ENCODE measurements around the gene RNF17.

The RNF17 gene

GRCh38 chr13:24897293-24897692, 133.3 kb downstream of the RNF17 start:
- Histone ChIP-seq H3K9ac (ENCODE audit: insufficient read length, low read depth) (no peak overlapping the region), H3K4me1 (ENCODE audit: insufficient read depth, insufficient read length) (peaks cover 2% of the 10 kb centered on the region), H3K27me3 (ENCODE audit: insufficient read depth, insufficient read length) (no peaks in the 10 kb centered on the region), H3K36me3 (ENCODE audit: insufficient read depth, insufficient read length, low read length) (peaks cover 59% of the 10 kb centered on the region), H3K4me3 (ENCODE audit: insufficient read length, low read depth) (no peak overlapping the region), H3K9me3 (ENCODE audit: insufficient read depth, low read length) (no peaks in the 10 kb centered on the region)
- TF ChIP-seq ZNF274 (IDR thresholded peaks at IDR 0.05; ENCODE audit: low read depth, low read length), result no peak
- no peak for TF ChIP-seq YY1 (IDR thresholded peaks at IDR 0.05; ENCODE audit: insufficient read depth, insufficient read length)
- no peak for DNase-seq (ENCODE audit: low read depth, low spot score)

DNA sequence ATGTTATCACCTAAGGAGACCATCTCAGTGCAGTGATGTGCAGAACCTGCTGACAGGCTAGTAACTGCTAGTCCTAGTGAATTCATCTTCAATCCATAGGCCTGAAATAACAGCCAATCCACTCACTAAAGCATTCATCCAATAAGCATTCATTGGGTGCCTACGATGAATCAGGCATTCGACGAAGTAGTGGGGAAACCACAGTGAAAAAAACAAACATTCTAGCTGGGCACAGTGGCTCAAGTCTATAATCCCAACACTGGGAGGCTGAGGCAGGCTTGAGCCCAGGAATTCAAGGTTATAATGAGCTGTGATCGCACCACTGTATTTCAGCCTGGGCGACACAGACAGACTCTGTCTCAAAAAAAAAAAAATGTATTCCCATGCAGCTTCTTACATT, 135.6 kb downstream of the RNF17 start:
- H3K36me3 ChIP-seq (ENCODE audit: insufficient read depth, insufficient read length, low read length), result peaks cover 60% of the 10 kb centered on the region
- DNase-seq (ENCODE audit: low read depth, low spot score), result no peak

DNA sequence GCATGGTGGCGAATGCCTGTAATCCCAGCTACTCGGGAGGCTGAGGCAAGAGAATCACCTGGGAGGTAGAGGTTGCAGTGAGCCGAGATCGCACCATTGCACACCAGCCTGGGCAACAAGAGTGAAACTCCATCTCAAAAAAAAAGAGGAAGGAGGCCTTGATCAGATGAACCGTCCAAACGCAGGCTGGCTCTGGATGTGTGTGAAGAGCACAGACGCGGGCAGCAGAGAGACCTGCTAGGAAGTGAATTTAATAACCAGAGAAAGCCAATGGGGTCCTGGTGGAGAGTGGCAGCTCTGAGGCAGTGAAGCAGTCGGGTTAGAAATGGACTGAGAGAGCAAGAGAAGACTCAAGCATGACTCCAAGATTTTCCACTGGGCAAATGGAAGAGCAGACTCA, 136.5 kb downstream of the RNF17 start:
- Histone ChIP-seq H3K27me3 (ENCODE audit: insufficient read depth, insufficient read length) (no peaks in the 10 kb centered on the region), H3K4me3 (ENCODE audit: insufficient read length, low read depth) (no peak overlapping the region), H3K9ac (ENCODE audit: insufficient read length, low read depth) (no peak overlapping the region), H3K9me3 (ENCODE audit: insufficient read depth, low read length) (no peaks in the 10 kb centered on the region), H3K4me1 (ENCODE audit: insufficient read depth, insufficient read length) (peaks cover 2% of the 10 kb centered on the region), H3K36me3 (ENCODE audit: insufficient read depth, insufficient read length, low read length) (peaks cover 68% of the 10 kb centered on the region)
- no peak for DNase-seq (ENCODE audit: low read depth, low spot score)
- no peak for TF ChIP-seq YY1 (IDR thresholded peaks at IDR 0.05; ENCODE audit: insufficient read depth, insufficient read length)
- no peak for TF ChIP-seq ZNF274 (IDR thresholded peaks at IDR 0.05; ENCODE audit: low read depth, low read length)
- no peak for TF ChIP-seq SUZ12 (IDR thresholded peaks at IDR 0.05; ENCODE audit: extremely low read depth, insufficient read depth, insufficient read length)

More for the DNA sequence above, 135.6 kb downstream of the RNF17 start:
- Histone ChIP-seq H3K9ac (ENCODE audit: insufficient read length, low read depth) (no peak overlapping the region), H3K4me3 (ENCODE audit: insufficient read length, low read depth) (no peak overlapping the region), H3K27me3 (ENCODE audit: insufficient read depth, insufficient read length) (no peaks in the 10 kb centered on the region), H3K9me3 (ENCODE audit: insufficient read depth, low read length) (no peaks in the 10 kb centered on the region), H3K4me1 (ENCODE audit: insufficient read depth, insufficient read length) (peaks cover 2% of the 10 kb centered on the region)
- TF ChIP-seq ZNF274 (IDR thresholded peaks at IDR 0.05; ENCODE audit: low read depth, low read length) (no peak), SUZ12 (IDR thresholded peaks at IDR 0.05; ENCODE audit: extremely low read depth, insufficient read depth, insufficient read length) (no peak), YY1 (IDR thresholded peaks at IDR 0.05; ENCODE audit: insufficient read depth, insufficient read length) (no peak)

DNA sequence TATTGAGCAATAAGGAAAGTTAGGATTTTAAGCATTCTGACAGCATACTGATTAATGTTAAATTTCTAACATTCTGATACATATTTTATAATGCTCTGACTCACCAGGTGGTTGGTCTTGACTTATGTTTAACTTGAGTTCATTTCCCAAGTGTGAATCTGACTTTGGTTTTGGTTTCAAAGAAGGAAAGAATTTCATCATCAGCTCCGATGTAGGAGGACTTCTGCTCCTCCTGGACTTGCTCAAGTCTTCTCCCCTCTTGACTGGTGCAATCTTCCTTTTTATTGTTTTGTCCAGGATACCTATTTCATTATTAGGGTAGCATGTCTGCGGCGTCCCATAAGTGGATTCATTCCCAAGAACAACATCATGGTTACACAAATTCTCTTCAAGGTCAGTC, 141.3 kb downstream of the RNF17 start:
- H3K4me3 ChIP-seq (ENCODE audit: insufficient read length, low read depth), result no peak overlapping the region
- DNase-seq (ENCODE audit: low read depth, low spot score), result no peak
- no peak for TF ChIP-seq ZNF274 (IDR thresholded peaks at IDR 0.05; ENCODE audit: low read depth, low read length)
- TF ChIP-seq YY1 (IDR thresholded peaks at IDR 0.05; ENCODE audit: insufficient read depth, insufficient read length), result no peak
- no peak for TF ChIP-seq SUZ12 (IDR thresholded peaks at IDR 0.05; ENCODE audit: extremely low read depth, insufficient read depth, insufficient read length)
- H3K36me3 ChIP-seq (ENCODE audit: insufficient read depth, insufficient read length, low read length), result peaks cover 71% of the 10 kb centered on the region
- H3K9me3 ChIP-seq (ENCODE audit: insufficient read depth, low read length), result no peaks in the 10 kb centered on the region
- no peaks in the 10 kb centered on the region for H3K4me1 ChIP-seq (ENCODE audit: insufficient read depth, insufficient read length)
- no peaks in the 10 kb centered on the region for H3K27me3 ChIP-seq (ENCODE audit: insufficient read depth, insufficient read length)
- no peak overlapping the region for H3K9ac ChIP-seq (ENCODE audit: insufficient read length, low read depth)

GRCh38 chr13:24906268-24906667, 142.3 kb downstream of the RNF17 start:
- H3K4me1 ChIP-seq (ENCODE audit: insufficient read depth, insufficient read length), result no peaks in the 10 kb centered on the region
- no peak for TF ChIP-seq YY1 (IDR thresholded peaks at IDR 0.05; ENCODE audit: insufficient read depth, insufficient read length)

DNA sequence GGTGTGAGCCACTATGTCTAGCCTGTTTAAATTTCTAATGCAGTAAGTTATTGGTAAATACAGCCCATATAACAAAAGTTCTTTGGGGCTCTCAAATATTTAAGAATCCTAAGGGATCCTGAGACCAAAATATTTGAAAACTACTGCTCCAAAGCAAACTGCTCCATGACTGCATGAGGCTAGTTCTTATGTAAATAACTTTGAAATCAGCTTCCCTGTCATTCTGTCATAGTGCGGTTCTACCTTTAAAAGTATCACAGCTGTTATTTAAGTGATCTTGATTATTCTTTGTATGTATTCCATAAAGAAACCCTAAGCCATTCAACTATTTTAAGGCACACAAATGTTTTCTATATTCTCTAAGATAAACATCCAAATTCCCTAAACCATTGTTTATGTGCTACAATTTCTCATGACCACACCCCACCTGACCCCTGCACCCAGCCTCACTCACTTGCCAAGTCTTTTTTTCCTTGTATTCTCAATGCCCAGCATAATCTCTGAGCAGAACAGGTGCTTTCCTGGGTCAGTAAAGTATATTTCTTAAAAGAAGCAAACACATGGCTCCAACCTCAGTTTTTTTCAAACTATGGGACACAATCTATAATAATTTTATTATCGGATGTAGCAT, 146.6 kb downstream of the RNF17 start:
- Histone ChIP-seq H3K9me3 (ENCODE audit: insufficient read depth, low read length) (no peaks in the 10 kb centered on the region), H3K27me3 (ENCODE audit: insufficient read depth, insufficient read length) (no peaks in the 10 kb centered on the region), H3K9ac (ENCODE audit: insufficient read length, low read depth) (no peak overlapping the region), H3K4me1 (ENCODE audit: insufficient read depth, insufficient read length) (no peaks in the 10 kb centered on the region), H3K36me3 (ENCODE audit: insufficient read depth, insufficient read length, low read length) (peaks cover 58% of the 10 kb centered on the region), H3K4me3 (ENCODE audit: insufficient read length, low read depth) (no peak overlapping the region)
- no peak for DNase-seq (ENCODE audit: low read depth, low spot score)
- no peak for TF ChIP-seq YY1 (IDR thresholded peaks at IDR 0.05; ENCODE audit: insufficient read depth, insufficient read length)

More at GRCh38 chr13:24906268-24906667, 142.3 kb downstream of the RNF17 start:
- H3K9ac ChIP-seq (ENCODE audit: insufficient read length, low read depth), result no peak overlapping the region
- no peaks in the 10 kb centered on the region for H3K9me3 ChIP-seq (ENCODE audit: insufficient read depth, low read length)
- no peaks in the 10 kb centered on the region for H3K27me3 ChIP-seq (ENCODE audit: insufficient read depth, insufficient read length)
- no peak overlapping the region for H3K4me3 ChIP-seq (ENCODE audit: insufficient read length, low read depth)
- H3K36me3 ChIP-seq (ENCODE audit: insufficient read depth, insufficient read length, low read length), result peaks cover 70% of the 10 kb centered on the region
- no peak for DNase-seq (ENCODE audit: low read depth, low spot score)

GRCh38 chr13:24911133-24911908, 147.4 kb downstream of the RNF17 start:
- Histone ChIP-seq H3K9me3 (ENCODE audit: insufficient read depth, low read length) (no peaks in the 10 kb centered on the region), H3K27me3 (ENCODE audit: insufficient read depth, insufficient read length) (no peaks in the 10 kb centered on the region), H3K36me3 (ENCODE audit: insufficient read depth, insufficient read length, low read length) (peaks cover 51% of the 10 kb centered on the region), H3K4me1 (ENCODE audit: insufficient read depth, insufficient read length) (no peaks in the 10 kb centered on the region), H3K9ac (ENCODE audit: insufficient read length, low read depth) (no peak overlapping the region), H3K4me3 (ENCODE audit: insufficient read length, low read depth) (no peak overlapping the region)
- DNase-seq (ENCODE audit: low read depth, low spot score), result no peak
- TF ChIP-seq YY1 (IDR thresholded peaks at IDR 0.05; ENCODE audit: insufficient read depth, insufficient read length) (no peak), ZNF274 (IDR thresholded peaks at IDR 0.05; ENCODE audit: low read depth, low read length) (no peak), SUZ12 (IDR thresholded peaks at IDR 0.05; ENCODE audit: extremely low read depth, insufficient read depth, insufficient read length) (no peak)
